Fibroblast of skin of right biceps (primary cell): ENCODE results near the gene TRIM15.
"Not testable (repeated sequence)": the region's sequence is repeated elsewhere in the genome, so short reads cannot be mapped to it uniquely, and the experiment has no call there.

Experiments
- DNase-seq: peaks from one replicate; pipeline ENCODE4 v3.0.0-alpha.2; 2013

The TRIM15 gene

DNA sequence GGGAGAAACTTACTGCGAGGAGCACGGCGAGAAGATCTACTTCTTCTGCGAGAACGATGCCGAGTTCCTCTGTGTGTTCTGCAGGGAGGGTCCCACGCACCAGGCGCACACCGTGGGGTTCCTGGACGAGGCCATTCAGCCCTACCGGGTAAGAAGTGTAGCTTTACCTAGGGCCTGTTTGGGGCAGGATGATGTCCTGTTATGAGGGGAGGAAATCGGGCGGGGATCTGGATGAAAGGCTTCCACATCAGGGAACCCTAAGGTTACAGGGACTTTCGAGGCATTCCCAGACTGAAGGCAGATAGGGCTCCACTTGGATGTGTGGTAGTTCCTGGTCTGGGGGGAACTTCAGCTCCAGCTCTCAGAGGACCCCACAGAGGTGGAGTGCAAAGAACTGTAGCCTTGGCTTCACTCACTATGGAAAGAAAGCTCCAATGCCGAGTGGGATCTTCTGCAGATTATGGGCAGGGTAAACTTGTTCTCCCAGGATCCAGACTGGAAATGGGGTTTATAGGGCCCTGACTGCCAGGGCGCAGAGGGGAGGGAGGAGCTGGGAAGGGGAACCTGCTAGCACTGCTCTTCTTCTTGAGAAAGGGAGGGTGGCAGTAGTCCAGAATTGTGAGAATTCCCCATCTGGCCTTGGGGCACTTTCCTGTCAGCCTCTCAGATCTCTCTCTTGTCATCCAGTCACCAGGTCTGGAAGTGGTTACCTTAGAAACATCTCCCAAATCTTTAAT, 740 bp downstream of the TRIM15 start:
- no peak for DNase-seq

- no peak for DNase-seq
These were observed 1.4 kb downstream of the TRIM15 start for GRCh38 chr6:30164714-30165113.

DNA sequence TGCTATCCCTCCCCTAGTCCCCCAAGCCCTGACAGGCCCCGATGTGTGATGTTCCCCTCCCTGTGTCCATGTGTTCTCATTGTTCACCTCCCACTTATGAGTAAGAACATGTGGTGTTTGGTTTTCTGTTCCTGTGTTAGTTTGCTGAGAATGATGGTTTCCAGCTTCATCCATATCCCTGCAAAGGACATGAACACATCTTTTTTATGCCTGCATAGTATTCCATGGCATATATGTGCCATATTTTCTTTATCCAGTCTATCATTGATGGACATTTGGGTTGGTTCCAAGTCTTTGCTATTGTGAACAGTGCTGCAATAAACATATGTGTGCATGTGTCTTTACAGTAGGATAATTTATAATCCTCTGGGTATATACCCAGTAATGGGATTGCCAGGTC, 1.9 kb downstream of the TRIM15 start:
- not testable (repeated sequence) for DNase-seq

DNA sequence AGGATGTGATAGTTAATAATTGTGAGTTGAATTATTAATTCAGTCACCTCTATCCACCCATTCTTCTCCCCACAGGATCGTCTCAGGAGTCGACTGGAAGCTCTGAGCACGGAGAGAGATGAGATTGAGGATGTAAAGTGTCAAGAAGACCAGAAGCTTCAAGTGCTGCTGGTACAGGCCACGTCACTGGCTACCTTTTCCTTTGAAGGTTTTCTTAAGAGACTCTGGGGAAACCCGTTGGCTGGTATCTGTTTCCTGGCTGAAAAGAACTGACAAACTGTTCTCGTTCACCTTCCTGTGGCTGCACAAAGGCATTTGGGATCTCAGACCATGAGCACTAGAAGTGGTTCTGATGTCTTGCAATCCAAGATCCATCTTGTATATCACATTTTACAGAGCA, 3.8 kb downstream of the TRIM15 start:
- no peak for DNase-seq

- no peak for DNase-seq
These were observed 5.4 kb downstream of the TRIM15 start for GRCh38 chr6:30168741-30169140.

DNA sequence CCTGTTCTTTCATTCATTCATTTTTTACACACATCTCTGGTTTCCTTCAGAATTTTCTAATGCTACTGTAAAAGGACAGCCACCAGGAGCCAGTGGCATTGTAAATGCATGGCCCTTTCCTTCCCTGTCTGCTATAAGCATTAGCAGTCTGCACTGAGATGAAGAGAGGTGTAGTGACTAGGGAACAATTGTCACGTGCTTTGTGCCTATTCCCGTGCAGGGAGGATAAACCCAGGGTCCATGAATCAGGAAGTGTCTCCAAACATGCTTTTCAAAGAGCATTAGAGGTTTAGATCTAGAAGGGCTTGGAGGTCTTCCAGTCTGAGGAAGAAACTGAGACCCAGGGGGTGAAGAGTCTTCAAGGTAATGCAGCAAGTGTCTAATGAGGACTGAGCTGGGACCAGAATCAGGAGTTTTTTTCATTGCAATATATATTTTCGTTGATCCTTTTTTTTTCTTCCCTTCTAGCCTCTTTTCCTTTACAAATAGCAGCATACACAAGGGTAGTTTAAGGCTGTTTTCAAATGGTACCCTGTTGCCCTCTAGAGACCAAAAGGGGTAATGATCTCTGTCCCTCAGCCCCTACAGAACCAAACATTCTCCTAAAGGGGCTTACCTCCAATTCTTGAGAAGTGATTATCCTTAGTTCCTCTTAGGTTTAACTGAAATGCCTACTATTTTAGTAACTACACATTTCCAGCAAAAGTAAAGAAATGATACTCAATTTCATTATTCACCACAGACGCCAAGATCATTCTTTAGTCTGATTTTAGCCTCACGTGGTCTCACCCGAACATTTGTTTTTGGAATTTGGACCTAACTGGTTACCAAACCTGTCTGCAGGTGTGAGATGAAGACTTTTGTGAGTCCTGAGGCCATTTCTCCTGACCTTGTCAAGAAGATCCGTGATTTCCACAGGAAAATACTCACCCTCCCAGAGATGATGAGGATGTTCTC, 6.6 kb downstream of the TRIM15 start:
- DNase-seq = peak; percentile 50

DNA sequence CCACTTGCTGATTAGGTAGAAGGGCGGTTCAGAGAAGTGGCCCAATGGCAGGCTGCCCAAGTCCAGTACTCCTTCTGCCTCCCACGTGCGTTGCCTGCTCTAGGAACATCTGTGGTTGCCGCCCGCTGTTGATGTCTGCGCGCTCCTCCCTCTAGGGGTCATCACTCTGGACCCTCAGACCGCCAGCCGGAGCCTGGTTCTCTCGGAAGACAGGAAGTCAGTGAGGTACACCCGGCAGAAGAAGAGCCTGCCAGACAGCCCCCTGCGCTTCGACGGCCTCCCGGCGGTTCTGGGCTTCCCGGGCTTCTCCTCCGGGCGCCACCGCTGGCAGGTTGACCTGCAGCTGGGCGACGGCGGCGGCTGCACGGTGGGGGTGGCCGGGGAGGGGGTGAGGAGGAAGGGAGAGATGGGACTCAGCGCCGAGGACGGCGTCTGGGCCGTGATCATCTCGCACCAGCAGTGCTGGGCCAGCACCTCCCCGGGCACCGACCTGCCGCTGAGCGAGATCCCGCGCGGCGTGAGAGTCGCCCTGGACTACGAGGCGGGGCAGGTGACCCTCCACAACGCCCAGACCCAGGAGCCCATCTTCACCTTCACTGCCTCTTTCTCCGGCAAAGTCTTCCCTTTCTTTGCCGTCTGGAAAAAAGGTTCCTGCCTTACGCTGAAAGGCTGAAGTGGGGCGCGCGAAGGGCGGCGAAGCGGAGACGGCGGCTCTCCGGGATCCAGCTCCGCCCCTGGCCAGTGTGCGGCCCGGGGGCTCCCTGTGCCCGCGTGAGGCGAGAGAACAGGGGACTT, 8.5 kb downstream of the TRIM15 start:
- DNase-seq = peak; percentile 6

- DNase-seq = no peak
These were observed 9.3 kb downstream of the TRIM15 start for GRCh38 chr6:30172681-30173080.

- DNase-seq = no peak
These were observed 12.4 kb downstream of the TRIM15 start for GRCh38 chr6:30175765-30176164.

DNA sequence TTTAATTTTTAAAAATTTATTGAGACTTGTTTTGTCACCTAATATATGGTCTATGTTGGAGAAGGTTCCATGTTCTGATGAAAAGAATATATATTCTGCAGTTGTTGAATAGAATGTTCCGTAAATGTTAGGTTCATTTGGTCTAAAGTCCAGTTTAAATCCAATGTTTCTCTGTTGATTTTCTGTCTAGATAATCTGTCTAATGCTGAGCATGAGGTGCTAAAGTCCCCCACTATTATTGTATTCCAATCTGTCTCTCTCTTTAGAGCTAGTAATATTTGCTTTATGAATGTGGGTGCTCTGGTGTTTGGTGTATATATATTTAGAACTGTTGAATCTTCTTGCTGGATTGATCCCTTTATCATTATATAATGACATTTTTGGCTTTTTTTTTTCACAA, 15.5 kb downstream of the TRIM15 start:
- no peak for DNase-seq

- DNase-seq = no peak
These were observed 16.8 kb downstream of the TRIM15 start for GRCh38 chr6:30180145-30180544.

DNA sequence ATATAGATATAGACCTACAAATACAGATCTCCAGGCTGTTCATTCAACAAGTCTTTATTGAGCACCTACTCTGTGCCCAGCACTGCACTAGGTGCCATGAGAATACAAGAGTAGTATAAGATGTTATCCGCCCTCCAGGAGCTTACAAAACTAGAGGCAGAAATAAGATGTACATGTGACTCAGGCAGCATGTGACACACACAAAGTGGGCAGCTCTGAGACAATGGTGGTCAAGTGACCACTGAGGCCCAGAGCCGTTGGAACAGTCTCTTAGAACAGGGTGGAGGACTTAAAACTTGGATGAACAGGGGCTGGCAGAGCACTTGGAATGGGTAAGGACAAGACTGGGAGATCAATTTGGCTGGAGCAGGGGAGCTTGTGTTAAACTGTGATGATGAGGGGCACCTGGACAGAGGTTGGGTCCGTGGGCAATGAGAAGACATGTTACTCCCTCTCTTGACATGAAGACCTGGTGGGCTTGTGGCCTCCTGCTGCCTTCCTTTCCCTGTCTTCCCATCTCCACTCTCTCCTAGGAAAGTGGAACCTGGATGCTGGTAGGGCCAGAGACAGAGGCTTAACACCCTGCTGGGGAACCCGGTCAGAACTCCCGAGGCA, 21.2 kb downstream of the TRIM15 start:
- no peak for DNase-seq

DNA sequence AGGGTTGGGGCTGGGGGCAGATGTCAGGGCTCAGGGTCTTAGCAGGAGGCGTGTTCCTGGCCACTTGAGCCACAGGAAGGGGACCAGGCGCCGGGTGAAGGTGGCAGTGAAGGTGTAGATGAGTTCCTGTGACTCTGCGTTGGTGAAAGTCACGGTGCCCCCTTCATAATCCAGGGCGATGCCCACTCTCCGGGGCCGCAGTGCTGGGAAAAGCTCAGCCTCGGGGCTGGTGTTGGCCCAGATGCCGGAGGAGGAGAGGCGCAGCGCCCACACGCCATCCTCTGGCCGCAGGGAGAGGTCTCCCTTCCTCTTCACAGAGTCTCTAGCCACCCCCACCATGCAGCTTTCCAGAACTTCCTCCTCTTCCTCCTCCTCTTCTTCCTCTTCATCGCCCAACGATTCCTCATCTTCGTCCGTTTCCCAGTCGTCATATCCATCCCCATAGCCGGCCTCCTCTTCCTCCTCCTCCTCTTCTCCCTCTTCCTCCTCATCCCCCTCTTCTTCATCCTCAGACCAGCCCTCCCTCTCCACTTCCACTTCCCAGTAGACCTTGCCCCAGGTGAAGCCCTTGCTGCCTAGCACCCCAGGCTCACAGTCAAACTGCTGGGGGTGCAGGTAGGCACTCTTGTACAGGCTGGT, 22.6 kb downstream of the TRIM15 start:
- DNase-seq = no peak

- no peak for DNase-seq
These were observed 25.2 kb downstream of the TRIM15 start for GRCh38 chr6:30188541-30188940.

DNA sequence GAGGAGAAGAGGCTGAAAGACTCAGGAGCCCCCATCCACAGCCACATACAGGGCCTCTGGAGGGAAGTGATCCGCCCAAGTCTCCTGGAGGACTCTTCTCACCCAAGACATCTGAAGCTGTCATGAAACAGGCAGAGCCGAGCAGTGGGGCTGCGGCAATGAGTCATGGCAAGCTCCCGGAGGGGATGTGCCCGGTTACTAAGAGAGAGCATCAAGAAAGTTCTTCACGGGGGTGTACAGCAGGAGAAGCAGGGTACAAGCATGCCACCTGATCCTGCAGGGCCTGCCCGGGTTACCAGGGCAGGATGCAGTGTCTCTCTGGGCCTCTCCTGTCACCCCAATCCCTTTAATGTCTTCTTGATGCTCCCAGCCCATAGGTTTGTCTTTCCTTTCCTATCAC, 28.7 kb downstream of the TRIM15 start:
- no peak for DNase-seq

GRCh38 chr6:30194797-30195690, 31.7 kb downstream of the TRIM15 start:
- DNase-seq = no peak

DNA sequence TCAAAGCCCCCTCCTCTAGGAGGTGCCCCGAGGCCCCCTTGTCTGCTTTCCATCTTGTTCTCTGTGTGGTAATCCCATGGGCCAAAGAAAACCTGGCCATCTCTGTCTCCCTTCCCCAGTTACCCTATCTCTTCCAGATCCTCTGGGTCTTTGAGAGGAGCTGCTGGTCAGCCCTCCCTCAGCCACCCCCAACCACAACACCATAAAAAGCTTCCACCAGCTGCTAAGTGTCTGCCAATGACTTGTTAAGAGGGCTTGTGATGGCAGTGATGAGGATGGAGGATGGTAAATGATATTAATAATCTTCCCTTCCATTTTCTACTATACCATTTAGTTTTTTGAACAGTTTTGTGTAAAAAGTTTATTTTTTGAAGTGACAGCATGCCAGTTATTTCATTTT, 32.6 kb downstream of the TRIM15 start:
- DNase-seq = no peak

- no peak for DNase-seq
These were observed 33.0 kb downstream of the TRIM15 start for GRCh38 chr6:30196376-30196775.

DNA sequence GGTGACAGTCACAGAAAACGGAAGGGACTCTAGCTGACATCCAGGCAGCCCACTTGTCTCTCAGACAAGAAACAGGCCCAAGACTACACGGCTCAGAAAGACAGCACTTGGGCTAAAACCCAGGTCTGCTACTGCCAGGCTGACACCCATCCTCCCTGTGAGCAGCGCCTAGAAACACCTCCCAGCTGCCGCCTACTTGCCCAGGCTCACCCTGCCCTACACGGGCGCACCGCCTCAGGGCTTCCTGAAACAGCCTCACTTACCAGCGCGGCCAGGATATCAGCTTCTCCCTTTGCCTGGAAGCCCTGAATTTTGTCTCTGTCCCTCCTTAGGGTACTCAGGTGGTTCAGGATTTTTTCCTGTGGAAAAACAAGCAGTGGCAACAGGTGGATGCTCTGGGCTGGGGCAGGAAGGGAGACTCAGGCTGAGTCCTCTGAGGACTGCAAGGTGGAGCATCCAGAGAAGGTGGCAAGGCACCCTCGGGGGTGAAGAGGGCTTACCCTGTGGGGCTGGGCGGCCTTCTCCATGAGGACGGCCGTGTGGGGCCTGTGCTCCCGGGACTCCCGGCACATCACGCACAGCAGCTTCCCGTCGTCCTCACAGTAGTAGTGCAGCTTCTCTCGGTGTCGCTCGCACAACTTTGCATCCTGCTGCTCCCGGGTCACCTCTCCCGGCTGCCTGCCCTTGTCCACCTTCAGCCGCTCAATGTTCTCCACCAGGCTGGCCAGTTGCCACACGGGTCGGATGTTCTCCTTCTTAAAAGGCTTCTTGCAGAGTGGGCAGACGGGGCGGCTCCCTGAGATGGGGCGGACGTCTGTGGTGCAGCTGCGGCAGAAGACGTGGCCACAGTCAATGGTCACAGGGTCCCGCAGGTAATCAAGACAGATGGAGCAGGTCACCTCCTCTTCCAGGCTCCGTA, 35.1 kb downstream of the TRIM15 start:
- no peak for DNase-seq
